Measurements from ENCODE around the gene LHFPL6.

DNA sequence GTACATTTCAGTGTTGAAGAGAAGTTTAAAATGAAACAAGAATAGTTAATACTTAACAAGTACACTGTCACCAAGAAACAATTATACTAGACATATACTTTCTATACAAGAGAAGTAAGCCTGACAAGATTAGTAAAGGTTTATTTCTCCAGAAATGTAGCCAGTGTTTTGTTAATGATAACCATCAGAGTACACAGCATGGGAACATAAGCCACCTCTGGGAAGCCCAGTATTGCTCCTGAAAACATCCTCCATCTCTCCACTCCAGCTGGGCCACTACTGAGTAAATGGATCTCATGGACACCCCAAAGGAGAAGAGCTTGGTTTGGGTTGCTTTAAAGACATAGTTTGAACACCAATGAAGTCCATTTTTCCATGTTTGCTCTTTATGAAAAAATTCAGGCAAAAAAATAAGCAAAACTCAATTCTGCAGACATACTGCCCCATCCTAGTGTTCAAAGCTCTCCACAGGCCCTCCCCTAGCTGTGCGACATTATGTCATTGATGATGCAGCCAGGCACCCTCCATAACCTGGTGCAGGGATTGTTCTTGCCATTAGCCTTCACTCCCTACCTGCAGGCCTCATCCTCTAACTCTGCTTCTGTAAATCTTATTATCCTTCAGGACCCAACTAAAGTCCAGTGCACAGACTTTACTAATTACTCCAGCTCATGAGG, 61.9 kb downstream of the LHFPL6 start:
- TF ChIP-seq, protein P1, sequence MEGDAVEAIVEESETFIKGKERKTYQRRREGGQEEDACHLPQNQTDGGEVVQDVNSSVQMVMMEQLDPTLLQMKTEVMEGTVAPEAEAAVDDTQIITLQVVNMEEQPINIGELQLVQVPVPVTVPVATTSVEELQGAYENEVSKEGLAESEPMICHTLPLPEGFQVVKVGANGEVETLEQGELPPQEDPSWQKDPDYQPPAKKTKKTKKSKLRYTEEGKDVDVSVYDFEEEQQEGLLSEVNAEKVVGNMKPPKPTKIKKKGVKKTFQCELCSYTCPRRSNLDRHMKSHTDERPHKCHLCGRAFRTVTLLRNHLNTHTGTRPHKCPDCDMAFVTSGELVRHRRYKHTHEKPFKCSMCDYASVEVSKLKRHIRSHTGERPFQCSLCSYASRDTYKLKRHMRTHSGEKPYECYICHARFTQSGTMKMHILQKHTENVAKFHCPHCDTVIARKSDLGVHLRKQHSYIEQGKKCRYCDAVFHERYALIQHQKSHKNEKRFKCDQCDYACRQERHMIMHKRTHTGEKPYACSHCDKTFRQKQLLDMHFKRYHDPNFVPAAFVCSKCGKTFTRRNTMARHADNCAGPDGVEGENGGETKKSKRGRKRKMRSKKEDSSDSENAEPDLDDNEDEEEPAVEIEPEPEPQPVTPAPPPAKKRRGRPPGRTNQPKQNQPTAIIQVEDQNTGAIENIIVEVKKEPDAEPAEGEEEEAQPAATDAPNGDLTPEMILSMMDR (IDR thresholded peaks at IDR 0.05) = no peak
- TF ChIP-seq CEBPB (IDR thresholded peaks at IDR 0.05) (no peak), POLR2A (IDR thresholded peaks at IDR 0.05; ENCODE audit: low read length) (no peak), HDAC2 (IDR thresholded peaks at IDR 0.05) (no peak), SMC3 (IDR thresholded peaks at IDR 0.05) (no peak), ESRRA (IDR thresholded peaks at IDR 0.05; ENCODE audit: borderline replicate concordance, low read length) (no peak), GATA3 (IDR thresholded peaks at IDR 0.05; ENCODE audit: borderline replicate concordance) (no peak), EP300 (IDR thresholded peaks at IDR 0.05) (no peak), RAD21 (conservative IDR thresholded peaks at IDR 0.05 in 1 of 2, IDR thresholded peaks at IDR 0.05 in 1 of 2) (no peak)
- TF ChIP-seq, protein P2, sequence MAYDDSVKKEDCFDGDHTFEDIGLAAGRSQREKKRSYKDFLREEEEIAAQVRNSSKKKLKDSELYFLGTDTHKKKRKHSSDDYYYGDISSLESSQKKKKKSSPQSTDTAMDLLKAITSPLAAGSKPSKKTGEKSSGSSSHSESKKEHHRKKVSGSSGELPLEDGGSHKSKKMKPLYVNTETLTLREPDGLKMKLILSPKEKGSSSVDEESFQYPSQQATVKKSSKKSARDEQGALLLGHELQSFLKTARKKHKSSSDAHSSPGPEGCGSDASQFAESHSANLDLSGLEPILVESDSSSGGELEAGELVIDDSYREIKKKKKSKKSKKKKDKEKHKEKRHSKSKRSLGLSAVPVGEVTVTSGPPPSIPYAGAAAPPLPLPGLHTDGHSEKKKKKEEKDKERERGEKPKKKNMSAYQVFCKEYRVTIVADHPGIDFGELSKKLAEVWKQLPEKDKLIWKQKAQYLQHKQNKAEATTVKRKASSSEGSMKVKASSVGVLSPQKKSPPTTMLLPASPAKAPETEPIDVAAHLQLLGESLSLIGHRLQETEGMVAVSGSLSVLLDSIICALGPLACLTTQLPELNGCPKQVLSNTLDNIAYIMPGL (CRISPR knock-in tag; IDR thresholded peaks at IDR 0.05; ENCODE audit: borderline replicate concordance) = no peak
- TF ChIP-seq, protein P3, sequence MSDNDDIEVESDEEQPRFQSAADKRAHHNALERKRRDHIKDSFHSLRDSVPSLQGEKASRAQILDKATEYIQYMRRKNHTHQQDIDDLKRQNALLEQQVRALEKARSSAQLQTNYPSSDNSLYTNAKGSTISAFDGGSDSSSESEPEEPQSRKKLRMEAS (IDR thresholded peaks at IDR 0.05) = no peak
- TF ChIP-seq, protein P4, sequence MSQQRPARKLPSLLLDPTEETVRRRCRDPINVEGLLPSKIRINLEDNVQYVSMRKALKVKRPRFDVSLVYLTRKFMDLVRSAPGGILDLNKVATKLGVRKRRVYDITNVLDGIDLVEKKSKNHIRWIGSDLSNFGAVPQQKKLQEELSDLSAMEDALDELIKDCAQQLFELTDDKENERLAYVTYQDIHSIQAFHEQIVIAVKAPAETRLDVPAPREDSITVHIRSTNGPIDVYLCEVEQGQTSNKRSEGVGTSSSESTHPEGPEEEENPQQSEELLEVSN (IDR thresholded peaks at IDR 0.05; ENCODE audit: borderline replicate concordance, low read depth) = no peak
